22Rv1 (cell line): ENCODE results near the gene INSYN1.

Experiments
- H3K27ac ChIP-seq: fragments of 450-650 bp; 2 replicates; pipeline ENCODE4 v1.5.1; 2017
- CTCF ChIP-seq: fragments of 450-650 bp; IDR thresholded peaks from 2 replicates; pipeline ENCODE4 v1.5.1; 2017; ENCODE audit warnings: mild to moderate bottlenecking
- ZFX ChIP-seq: fragments of 450-650 bp; IDR thresholded peaks from 2 replicates; pipeline ENCODE4 v1.6.1; 2017; ENCODE audit warnings: antibody characterized with exemption, borderline replicate concordance

Gene INSYN1

GRCh38 chr15:73753250-73754130 is at the start of gene INSYN1:
Gene INSYN1, minus strand, starts transcription at chr15:73753351. Its CDS starts 2,221 bp downstream, at chr15:73751130.
- H3K27ac ChIP-seq: no peak within 1 kb of the TSS
- no peak for TF ChIP-seq ZFX
- TF ChIP-seq CTCF: no peak

GRCh38 chr15:73802431-73803041 is 49.4 kb upstream of the INSYN1 start:
- TF ChIP-seq CTCF: no peak
- TF ChIP-seq ZFX: no peak
- H3K27ac ChIP-seq: no peak overlapping the region

- TF ChIP-seq ZFX (no peak), CTCF (no peak)
- H3K27ac ChIP-seq: no peak overlapping the region
These were observed 47.7 kb upstream of the INSYN1 start for GRCh38 chr15:73800662-73801345.

DNA sequence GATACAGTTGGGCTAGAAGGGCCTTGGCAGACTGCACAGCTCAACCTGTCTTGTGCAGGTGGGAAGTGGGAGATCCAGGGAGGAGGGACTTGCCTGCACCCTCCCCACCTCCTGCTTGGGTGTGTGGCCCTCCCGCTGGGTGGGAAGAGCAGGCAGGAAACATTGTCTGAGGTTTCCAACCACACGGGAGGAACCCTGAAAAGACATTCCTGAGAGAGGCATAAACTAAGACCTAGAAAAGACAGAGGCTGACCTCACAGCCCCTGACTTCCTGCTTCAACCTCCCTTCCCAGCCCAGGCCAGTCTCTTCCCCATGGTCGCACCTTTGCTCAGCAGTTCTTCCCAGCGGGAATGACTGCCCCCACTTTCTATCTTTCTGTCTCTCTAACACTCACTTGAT is 46.3 kb upstream of the INSYN1 start:
- H3K27ac ChIP-seq: no peak overlapping the region
- TF ChIP-seq CTCF (no peak), ZFX (no peak)

DNA sequence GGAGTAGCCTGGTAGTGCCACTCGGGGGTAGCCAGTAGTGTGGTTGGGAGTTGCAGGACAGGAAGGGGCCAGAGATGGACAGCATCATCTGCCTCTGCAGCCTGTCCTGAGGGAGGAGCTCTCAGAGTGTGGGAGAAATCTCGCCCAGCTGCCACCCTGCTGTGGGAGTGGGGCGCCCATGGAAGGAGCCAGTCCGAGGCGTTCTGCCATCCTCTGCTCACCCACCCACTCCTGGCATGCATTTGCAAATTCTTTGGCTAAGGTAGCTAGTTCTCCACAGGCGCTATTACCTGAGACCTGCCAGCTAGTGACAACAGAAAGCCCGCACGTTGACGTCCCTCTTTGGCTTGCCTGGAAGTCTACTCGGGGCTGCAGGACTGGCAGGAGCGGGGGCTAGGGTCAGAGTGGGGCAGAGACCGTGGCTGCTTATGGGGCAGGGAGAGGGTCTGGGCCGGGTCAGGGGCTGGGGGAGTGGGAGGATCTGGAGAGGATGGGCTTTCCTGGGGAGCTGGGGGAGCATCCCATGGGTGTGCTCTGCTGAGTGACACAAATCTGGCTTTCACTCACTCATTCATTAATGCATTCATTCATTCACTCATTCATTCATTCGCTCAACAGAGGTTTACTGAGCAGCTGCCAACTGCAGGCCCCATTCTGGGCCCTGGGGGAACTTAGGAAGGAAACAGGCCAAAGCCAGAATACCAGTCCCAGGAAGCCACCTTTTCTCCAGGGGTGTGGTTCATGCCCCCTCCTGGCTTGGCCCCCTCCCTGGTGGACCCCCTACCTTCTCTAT is 44.4 kb upstream of the INSYN1 start:
- no peak overlapping the region for H3K27ac ChIP-seq
- TF ChIP-seq ZFX: no peak
- no peak for TF ChIP-seq CTCF

- no peak overlapping the region for H3K27ac ChIP-seq
- no peak for TF ChIP-seq ZFX
- no peak for TF ChIP-seq CTCF
These were observed 43.2 kb upstream of the INSYN1 start for GRCh38 chr15:73796331-73796831.
